CD14-positive monocyte (primary cell): ENCODE data around the gene MUC20. TPM values are rescaled to one million over a fixed set of nuclear protein-coding genes. Genes with fewer than 3 reads are reported as not detected.
"Not testable (repeated sequence)": the region's sequence is repeated elsewhere in the genome, so short reads cannot be mapped to it uniquely, and the experiment has no call there.

ENCODE experiments used
- DNase-seq, 3 donors: peaks; one replicate each; pipeline ENCODE4 v3.0.0-alpha.2; 2011 to 2022
- H2AFZ ChIP-seq: 2 replicates; pipeline ENCODE4 v1.6.0; 2012; ENCODE audit warnings: mild to moderate bottlenecking, low read depth, low read length, inconsistent platforms; ENCODE audit not compliant: insufficient read depth, poor library complexity, severe bottlenecking
- H3K27ac ChIP-seq, 2 donors: 1 replicate in 1 of 2; 2 replicates in 1 of 2; pipeline ENCODE4 v1.5.1; 2012 to 2013; ENCODE audit warnings: low read length in 2 of 2, control low read depth in 1 of 2, inconsistent platforms in 1 of 2, low read depth in 1 of 2, mild to moderate bottlenecking in 1 of 2
- H3K27me3 ChIP-seq, 2 donors: one replicate each; pipeline versions ENCODE4 v1.6.0 to v1.6.1; 2011 to 2013; ENCODE audit warnings: low read length in 2 of 2; ENCODE audit not compliant: control insufficient read depth in 2 of 2, insufficient read depth in 2 of 2
- H3K36me3 ChIP-seq, 2 donors: replicated peaks in 1 of 2; 1 replicate in 1 of 2; 2 replicates in 1 of 2; pipeline versions ENCODE4 v1.5.1 to v1.6.1; 2012 to 2013; ENCODE audit warnings: low read length in 2 of 2, control low read depth in 1 of 2, inconsistent platforms in 1 of 2, mild to moderate bottlenecking in 1 of 2; ENCODE audit not compliant: insufficient read depth in 2 of 2, control insufficient read depth in 1 of 2
- H3K4me1 ChIP-seq, 2 donors: 1 replicate in 1 of 2; 2 replicates in 1 of 2; pipeline versions ENCODE4 v1.5.1 to v1.6.1; 2012 to 2013; ENCODE audit warnings: low read length in 2 of 2, control low read depth in 1 of 2, inconsistent platforms in 1 of 2, mild to moderate bottlenecking in 1 of 2, moderate library complexity in 1 of 2; ENCODE audit not compliant: insufficient read depth in 2 of 2, control insufficient read depth in 1 of 2
- H3K4me2 ChIP-seq: replicated peaks from 2 replicates; pipeline ENCODE3; 2012; ENCODE audit warnings: low read length, moderate library complexity, mild to moderate bottlenecking; ENCODE audit not compliant: poor library complexity, severe bottlenecking; ENCODE audit errors: extremely low read depth
- H3K4me3 ChIP-seq, 3 experiments: fragments of 200-600 bp in 1 of 3; sonication (generic) in 1 of 3; replicated peaks in 1 of 3; 1 replicate in 2 of 3; 2 replicates in 1 of 3; pipeline ENCODE4 v1.5.1; 2011 to 2013; ENCODE audit warnings: low read length in 3 of 3, mild to moderate bottlenecking in 3 of 3, control low read depth in 2 of 3, low read depth in 2 of 3, inconsistent platforms in 1 of 3, moderate library complexity in 1 of 3
- H3K79me2 ChIP-seq: 2 replicates; pipeline ENCODE4 v1.6.0; 2012; ENCODE audit warnings: mild to moderate bottlenecking, control low read depth, inconsistent platforms, low read length, moderate library complexity; ENCODE audit not compliant: insufficient read depth
- H3K9ac ChIP-seq: 2 replicates; pipeline ENCODE4 v1.6.0; 2017; ENCODE audit warnings: low read length, mild to moderate bottlenecking; ENCODE audit not compliant: insufficient read depth, poor library complexity, severe bottlenecking
- H3K9me3 ChIP-seq, 2 donors: replicated peaks in 1 of 2; 1 replicate in 1 of 2; 2 replicates in 1 of 2; pipeline versions ENCODE4 v1.5.1 to v1.6.1; 2012 to 2013; ENCODE audit warnings: low read length in 2 of 2, control low read depth in 1 of 2; ENCODE audit not compliant: control insufficient read depth in 1 of 2, insufficient read depth in 1 of 2
- H4K20me1 ChIP-seq: 2 replicates; pipeline ENCODE4 v1.6.0; 2012; ENCODE audit warnings: mild to moderate bottlenecking, low read length, control low read depth, moderate library complexity; ENCODE audit not compliant: insufficient read depth
- H3K27ac Mint-ChIP-seq, 7 donors: one replicate each; pipeline ENCODE4 v1.8.0; 2020; ENCODE audit warnings: mild to moderate bottlenecking in 7 of 7, mixed read lengths in 7 of 7, moderate library complexity in 6 of 7, inconsistent platforms in 2 of 7
- H3K27me3 Mint-ChIP-seq, 3 donors: one replicate each; pipeline ENCODE4 v1.8.0; 2021 to 2022; ENCODE audit warnings: low read depth in 3 of 3, mild to moderate bottlenecking in 3 of 3, mixed read lengths in 3 of 3, moderate library complexity in 3 of 3, inconsistent platforms in 1 of 3
- H3K36me3 Mint-ChIP-seq, 2 donors: one replicate each; pipeline ENCODE4 v1.8.0; 2020; ENCODE audit warnings: mixed read lengths in 2 of 2, inconsistent platforms in 1 of 2, mild to moderate bottlenecking in 1 of 2
- H3K4me1 Mint-ChIP-seq: one replicate; pipeline ENCODE4 v1.8.0; 2020; ENCODE audit warnings: mild to moderate bottlenecking, mixed read lengths
- H3K4me3 Mint-ChIP-seq, 2 donors: one replicate each; pipeline ENCODE4 v1.8.0; 2020; ENCODE audit warnings: mild to moderate bottlenecking in 2 of 2, mixed read lengths in 2 of 2, moderate library complexity in 1 of 2
- H3K9me3 Mint-ChIP-seq, 7 donors: one replicate each; pipeline ENCODE4 v1.8.0; 2020 to 2022; ENCODE audit warnings: mixed read lengths in 7 of 7, mild to moderate bottlenecking in 6 of 7, moderate library complexity in 6 of 7, inconsistent platforms in 2 of 7
- WGBS: methylation state at CpG from one replicate; pipeline ENCODE4 v1.1.5; 2013; ENCODE audit warnings: missing lambda C conversion rate; ENCODE audit not compliant: insufficient coverage; 5-methylcytosine and 5-hydroxymethylcytosine counted together
- intact Hi-C, 2 donors: fragments of 100-400 bp; cut with micrococcal nuclease; formaldehyde crosslinking; loops; one replicate each; pipeline versions ENCODE4 v1.15.0 to v1.15.1; 2023
- polyA plus RNA-seq, 3 donors: library from polyadenylated mRNA; depleted of rRNA in 1 of 3; unstranded in 2 of 3; stranded (reverse) in 1 of 3; fragments of 300-500 nt in 2 of 3; fragments of >200 nt in 1 of 3; fragmentation: Illumina TruSeq in 2 of 3; gene quantifications; 1 replicate in 2 of 3; 2 replicates in 1 of 3; pipeline ENCODE4 v1.2.3, GENCODE V29; 2012 to 2021
- TF ChIP-seq, protein P1 (sequence below): fragments of 200-600 bp; IDR thresholded peaks from one replicate; pipeline ENCODE4 v1.8.0; 2022; ENCODE audit warnings: antibody characterized with exemption, mild to moderate bottlenecking

MUC20 gene
- polyA plus RNA-seq, 3 donors: 5.4 TPM; not detected in 2

DNA sequence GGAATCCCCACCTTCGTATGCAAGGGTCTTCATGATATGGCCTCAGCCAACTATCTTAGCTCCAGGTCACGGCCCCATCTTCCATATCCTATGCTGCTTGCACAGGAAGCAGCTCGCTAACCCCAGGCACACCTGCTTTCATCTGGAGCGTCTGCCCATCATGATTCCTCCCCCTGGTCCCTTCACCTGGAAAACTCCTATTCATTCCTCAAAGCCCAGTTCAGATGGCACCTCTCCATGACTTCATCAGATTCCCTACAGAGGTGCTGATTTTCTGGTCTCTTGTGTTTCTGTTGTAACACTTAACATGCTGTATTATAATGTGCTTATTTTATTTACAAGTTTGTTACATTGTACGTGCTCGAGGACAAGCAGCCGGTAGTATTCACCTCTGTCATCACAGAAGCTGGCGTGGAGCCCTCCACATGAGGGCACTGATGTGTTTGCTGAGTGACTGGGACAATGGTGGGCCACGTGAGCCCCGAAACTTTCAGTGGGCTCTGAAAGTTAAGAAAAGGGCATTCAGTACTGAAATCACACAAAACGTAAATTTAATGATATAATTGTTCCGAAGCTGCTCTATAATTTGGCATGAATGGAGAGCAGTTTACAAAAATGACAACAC lies 16.2 kb downstream of the MUC20 start:
- TF ChIP-seq, protein P1, sequence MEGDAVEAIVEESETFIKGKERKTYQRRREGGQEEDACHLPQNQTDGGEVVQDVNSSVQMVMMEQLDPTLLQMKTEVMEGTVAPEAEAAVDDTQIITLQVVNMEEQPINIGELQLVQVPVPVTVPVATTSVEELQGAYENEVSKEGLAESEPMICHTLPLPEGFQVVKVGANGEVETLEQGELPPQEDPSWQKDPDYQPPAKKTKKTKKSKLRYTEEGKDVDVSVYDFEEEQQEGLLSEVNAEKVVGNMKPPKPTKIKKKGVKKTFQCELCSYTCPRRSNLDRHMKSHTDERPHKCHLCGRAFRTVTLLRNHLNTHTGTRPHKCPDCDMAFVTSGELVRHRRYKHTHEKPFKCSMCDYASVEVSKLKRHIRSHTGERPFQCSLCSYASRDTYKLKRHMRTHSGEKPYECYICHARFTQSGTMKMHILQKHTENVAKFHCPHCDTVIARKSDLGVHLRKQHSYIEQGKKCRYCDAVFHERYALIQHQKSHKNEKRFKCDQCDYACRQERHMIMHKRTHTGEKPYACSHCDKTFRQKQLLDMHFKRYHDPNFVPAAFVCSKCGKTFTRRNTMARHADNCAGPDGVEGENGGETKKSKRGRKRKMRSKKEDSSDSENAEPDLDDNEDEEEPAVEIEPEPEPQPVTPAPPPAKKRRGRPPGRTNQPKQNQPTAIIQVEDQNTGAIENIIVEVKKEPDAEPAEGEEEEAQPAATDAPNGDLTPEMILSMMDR: no peak
- Mint-ChIP-seq H3K9me3 (peaks cover 0 to 2% (median 0%) of the 10 kb centered on the region in 7 donors), H3K27me3 (peaks cover 0 to 15% (median 5%) of the 10 kb centered on the region in 3 donors), H3K36me3 (peaks cover 0 to 3% of the 10 kb centered on the region in 2 donors), H3K4me3 (no peak overlapping the region), H3K4me1 (no peaks in the 10 kb centered on the region), H3K27ac (peak overlapping the region in 1 of 7 donors; percentile 74)
- DNase-seq: no peak
- no peak overlapping the region for H3K4me3 ChIP-seq
- no peaks in the 10 kb centered on the region for H4K20me1 ChIP-seq
- no peaks in the 10 kb centered on the region for H3K27me3 ChIP-seq
- H3K79me2 ChIP-seq: no peaks in the 10 kb centered on the region
- H3K36me3 ChIP-seq: no peaks in the 10 kb centered on the region
- H3K9ac ChIP-seq: no peak overlapping the region
- H3K27ac ChIP-seq: no peak overlapping the region
- H3K4me1 ChIP-seq: peaks cover 0 to 3% of the 10 kb centered on the region in 2 donors
- no peaks in the 10 kb centered on the region for H3K9me3 ChIP-seq
- intact Hi-C loops: no loop called here
- 93% methylated on average over 10 of the region's 12 CpGs for WGBS
- no peak overlapping the region for H2AFZ ChIP-seq
- H3K4me2 ChIP-seq: no peak overlapping the region

DNA sequence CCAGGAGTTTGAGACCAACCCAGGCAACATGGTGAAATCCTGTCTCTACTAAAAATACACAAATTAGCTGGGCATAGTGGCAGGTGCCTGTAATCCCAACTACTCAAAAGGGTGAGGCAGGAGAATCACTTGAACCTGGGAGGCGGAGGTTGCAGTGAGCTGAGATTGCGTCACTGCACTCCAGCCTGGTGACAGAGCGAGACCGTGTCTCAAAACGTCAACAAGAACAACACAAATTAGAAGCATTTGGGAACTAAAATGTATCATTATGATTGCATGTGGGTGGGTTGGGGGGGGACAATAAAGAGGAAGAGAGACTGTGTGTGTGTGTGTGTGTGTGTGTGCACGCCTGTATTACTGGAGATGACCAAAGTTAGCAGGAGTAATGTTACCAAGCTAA lies 17.0 kb downstream of the MUC20 start:
- H3K27me3 ChIP-seq, H3K9ac ChIP-seq, H3K27ac ChIP-seq, H3K4me1 ChIP-seq, H3K4me3 Mint-ChIP-seq, H3K36me3 Mint-ChIP-seq, H3K36me3 ChIP-seq, H3K9me3 Mint-ChIP-seq, intact Hi-C loops, H4K20me1 ChIP-seq, H3K4me2 ChIP-seq, H3K9me3 ChIP-seq, H3K4me3 ChIP-seq, H3K79me2 ChIP-seq, H3K4me1 Mint-ChIP-seq, H3K27ac Mint-ChIP-seq, H2AFZ ChIP-seq: not testable (repeated sequence)
- whole genome bisulfite sequencing: 30% methylated on average over 2 of the region's 6 CpGs
- peak; percentile 6 to 62 (median 21) for DNase-seq
- H3K27me3 Mint-ChIP-seq: peaks cover 0 to 15% (median 5%) of the 10 kb centered on the region in 3 donors
